Left lung (tissue), 10 donors: ENCODE measurements around the gene CPE. TPM values are rescaled to one million over a fixed set of nuclear protein-coding genes. Genes with fewer than 3 reads are reported as not detected.

Source experiments
- ATAC-seq: fragments of 200-7000 bp; cut with Tn5 transposase; one replicate; pipeline ENCODE4 v1.9.1; 2020; ENCODE audit warnings: moderate library complexity
- DNase-seq, 4 donors: peaks; one replicate each; pipeline ENCODE4 v3.0.0-alpha.2; 2013 to 2020
- H3K27ac ChIP-seq, 2 donors: fragments of 200-600 bp; sonication (generic) in 1 of 2; one replicate each; pipeline versions ENCODE4 v1.5.0 to v1.8.0; 2020 to 2021
- H3K27me3 ChIP-seq, 2 donors: fragments of 200-600 bp; sonication (generic) in 1 of 2; one replicate each; pipeline versions ENCODE4 v1.5.0 to v1.8.0; 2020 to 2021
- H3K36me3 ChIP-seq, 2 donors: fragments of 200-600 bp; sonication (generic) in 1 of 2; one replicate each; pipeline versions ENCODE4 v1.5.0 to v1.8.0; 2020 to 2021
- H3K4me1 ChIP-seq, 2 donors: fragments of 200-600 bp; one replicate each; pipeline ENCODE4 v1.8.0; 2021
- H3K4me3 ChIP-seq, 2 donors: fragments of 200-600 bp; sonication (generic) in 1 of 2; one replicate each; pipeline versions ENCODE4 v1.5.0 to v1.8.0; 2020 to 2021; ENCODE audit warnings: mild to moderate bottlenecking in 1 of 2
- H3K9me3 ChIP-seq, 2 donors: fragments of 200-600 bp; sonication (generic) in 1 of 2; one replicate each; pipeline versions ENCODE4 v1.5.0 to v1.8.0; 2020 to 2021
- intact Hi-C, 2 donors: fragments of 100-400 bp; cut with DNase I; formaldehyde crosslinking; loops; one replicate each; pipeline versions ENCODE4 v1.11.2 to v1.14.2; 2022
- polyA plus RNA-seq, 6 donors: library from polyadenylated mRNA; unstranded; fragments of 120-200 nt; gene quantifications; one replicate each; pipeline ENCODE4 v1.2.1, GENCODE V29; 2013; ENCODE audit not compliant: insufficient read length in 6 of 6
- total RNA-seq, 2 donors: library from RNA; stranded (reverse); fragmentation: NEBNext Ultra II Directional; extraction: Animal tissue kit (Norgen Biotek cat#: 25700); gene quantifications; one replicate each; pipeline ENCODE4 v1.2.1, GENCODE V29; 2021
- TF ChIP-seq, protein P1 (sequence below), 2 donors: fragments of 200-600 bp; sonication (generic) in 1 of 2; IDR thresholded peaks; one replicate each; pipeline versions ENCODE4 v1.5.0 to v1.8.0; 2021; ENCODE audit warnings: antibody characterized with exemption in 2 of 2
- donor health status: DM: no; HTN: yes; CAD: no.
- donor health status: DM: no; HTN: no; CAD: no.

CPE gene
- total and polyA plus RNA-seq, 8 donors: 24.5 to 222 (median 161) TPM

DNA sequence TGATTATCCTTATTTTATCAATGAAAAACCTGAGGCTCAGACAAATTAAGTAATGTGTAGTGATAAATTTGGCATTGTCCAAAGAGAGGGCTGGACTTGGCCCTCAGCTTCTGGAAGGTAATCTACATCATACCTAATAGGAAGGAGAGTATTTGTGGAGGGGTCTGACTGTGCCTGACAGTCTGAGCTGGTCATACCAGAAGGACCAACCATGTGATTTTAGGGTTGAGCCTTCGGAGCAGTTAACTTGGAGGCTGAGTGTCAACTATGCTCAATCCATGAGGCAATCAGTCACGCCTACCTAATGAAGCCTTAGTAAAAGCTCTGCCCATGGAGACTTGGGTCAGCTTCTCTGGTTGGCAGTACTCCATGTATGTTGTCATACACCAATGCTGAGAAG is 136.4 kb downstream of the CPE start:
- Histone ChIP-seq H3K4me3 (no peak overlapping the region), H3K4me1 (no peaks in the 10 kb centered on the region), H3K27ac (no peak overlapping the region), H3K9me3 (no peaks in the 10 kb centered on the region), H3K27me3 (no peaks in the 10 kb centered on the region), H3K36me3 (no peaks in the 10 kb centered on the region)
- TF ChIP-seq, protein P1, sequence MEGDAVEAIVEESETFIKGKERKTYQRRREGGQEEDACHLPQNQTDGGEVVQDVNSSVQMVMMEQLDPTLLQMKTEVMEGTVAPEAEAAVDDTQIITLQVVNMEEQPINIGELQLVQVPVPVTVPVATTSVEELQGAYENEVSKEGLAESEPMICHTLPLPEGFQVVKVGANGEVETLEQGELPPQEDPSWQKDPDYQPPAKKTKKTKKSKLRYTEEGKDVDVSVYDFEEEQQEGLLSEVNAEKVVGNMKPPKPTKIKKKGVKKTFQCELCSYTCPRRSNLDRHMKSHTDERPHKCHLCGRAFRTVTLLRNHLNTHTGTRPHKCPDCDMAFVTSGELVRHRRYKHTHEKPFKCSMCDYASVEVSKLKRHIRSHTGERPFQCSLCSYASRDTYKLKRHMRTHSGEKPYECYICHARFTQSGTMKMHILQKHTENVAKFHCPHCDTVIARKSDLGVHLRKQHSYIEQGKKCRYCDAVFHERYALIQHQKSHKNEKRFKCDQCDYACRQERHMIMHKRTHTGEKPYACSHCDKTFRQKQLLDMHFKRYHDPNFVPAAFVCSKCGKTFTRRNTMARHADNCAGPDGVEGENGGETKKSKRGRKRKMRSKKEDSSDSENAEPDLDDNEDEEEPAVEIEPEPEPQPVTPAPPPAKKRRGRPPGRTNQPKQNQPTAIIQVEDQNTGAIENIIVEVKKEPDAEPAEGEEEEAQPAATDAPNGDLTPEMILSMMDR (IDR thresholded peaks at IDR 0.05): no peak
- intact Hi-C loops: no loop called here
- DNase-seq (no peak), ATAC-seq (no peak)

DNA sequence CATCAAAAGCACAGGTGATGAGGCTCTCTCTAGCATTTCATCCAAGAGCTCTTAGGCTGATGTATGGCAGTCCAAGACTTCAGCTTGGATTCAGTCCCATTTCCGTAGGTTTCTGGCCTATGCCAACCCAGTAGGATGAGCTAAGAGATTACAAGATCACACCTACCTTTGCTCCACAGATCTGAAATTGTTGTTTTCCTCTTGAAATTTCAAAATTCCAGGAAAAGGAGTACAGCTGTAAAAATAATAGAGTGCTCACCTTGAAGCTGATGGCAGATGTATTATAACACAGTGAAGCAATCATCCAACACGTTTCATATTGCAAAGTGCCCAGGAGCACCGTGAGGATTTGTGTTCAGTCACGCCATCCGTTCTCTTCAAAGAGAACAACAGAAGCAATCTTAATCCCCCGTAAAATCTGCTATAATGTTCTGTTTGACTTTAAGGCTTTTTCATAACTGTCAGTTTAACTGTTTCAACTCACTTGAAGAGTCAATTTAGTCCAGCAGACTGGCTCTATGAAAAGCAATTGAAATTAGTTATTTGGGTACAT is 137.5 kb downstream of the CPE start:
- Histone ChIP-seq H3K4me1 (no peaks in the 10 kb centered on the region), H3K9me3 (no peaks in the 10 kb centered on the region), H3K36me3 (no peaks in the 10 kb centered on the region), H3K27ac (no peak overlapping the region), H3K4me3 (no peak overlapping the region), H3K27me3 (no peaks in the 10 kb centered on the region)
- DNase-seq (no peak), ATAC-seq (no peak)
- intact Hi-C loops: no loop called here
- TF ChIP-seq, protein P1 (IDR thresholded peaks at IDR 0.05): no peak

DNA sequence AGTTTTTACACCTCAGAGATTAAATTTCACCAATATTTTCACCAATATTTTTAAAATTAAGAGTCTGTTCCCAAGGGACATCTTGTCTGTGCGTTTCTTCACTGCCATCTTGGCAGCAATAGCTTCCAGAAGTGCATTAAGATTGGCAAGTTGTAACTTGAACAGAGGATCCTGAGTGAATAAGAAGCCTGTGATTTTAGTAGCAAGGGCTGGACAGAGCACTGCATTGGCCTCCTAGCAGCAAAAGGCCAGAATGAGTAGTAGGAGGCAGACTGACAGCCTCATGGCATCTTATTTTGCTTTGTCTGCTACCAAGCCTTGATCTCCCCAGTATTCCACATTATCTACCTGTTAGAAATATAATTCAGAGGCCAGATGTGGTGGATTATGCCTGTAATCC is 138.4 kb downstream of the CPE start:
- ATAC-seq (no peak), DNase-seq (no peak)
- Histone ChIP-seq H3K36me3 (no peaks in the 10 kb centered on the region), H3K27me3 (no peaks in the 10 kb centered on the region), H3K4me3 (no peak overlapping the region), H3K9me3 (no peaks in the 10 kb centered on the region), H3K27ac (no peak overlapping the region), H3K4me1 (no peaks in the 10 kb centered on the region)
- TF ChIP-seq, protein P1 (IDR thresholded peaks at IDR 0.05): no peak
- intact Hi-C loops: no loop called here

DNA sequence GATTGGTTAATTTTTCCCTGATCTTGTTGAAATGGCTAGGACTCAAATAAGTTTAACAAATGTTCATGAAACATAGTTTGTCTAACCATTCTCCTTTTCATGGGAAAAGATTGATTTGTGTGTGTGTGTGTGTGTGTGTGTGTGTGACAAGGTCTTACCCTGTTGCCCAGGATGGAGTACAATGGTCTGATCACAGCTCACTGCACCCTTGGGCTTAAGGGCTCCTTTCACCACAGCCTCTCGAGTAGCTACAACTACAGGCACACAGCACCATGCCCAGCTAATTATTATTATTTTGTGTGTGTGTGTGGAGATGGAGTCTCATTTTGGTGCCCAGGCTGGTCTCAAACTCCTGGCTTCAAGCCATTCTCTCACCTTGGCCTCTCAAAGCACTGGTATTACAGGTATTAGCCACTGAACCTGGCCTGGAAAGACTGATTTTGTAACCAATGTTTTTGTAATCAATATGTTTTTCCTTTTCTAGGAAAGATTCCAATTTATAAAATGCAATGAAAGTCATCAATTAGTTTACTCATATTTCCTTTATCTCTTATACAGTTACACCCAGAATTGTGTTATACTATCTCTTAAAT is 139.3 kb downstream of the CPE start:
- H3K27me3 ChIP-seq: no peaks in the 10 kb centered on the region
- no peaks in the 10 kb centered on the region for H3K9me3 ChIP-seq
- ATAC-seq (no peak), DNase-seq (no peak)
- TF ChIP-seq, protein P1 (IDR thresholded peaks at IDR 0.05): no peak
- no peak overlapping the region for H3K4me3 ChIP-seq
- intact Hi-C loops: no loop called here
- H3K36me3 ChIP-seq: no peaks in the 10 kb centered on the region
- H3K4me1 ChIP-seq: no peaks in the 10 kb centered on the region
- H3K27ac ChIP-seq: no peak overlapping the region

DNA sequence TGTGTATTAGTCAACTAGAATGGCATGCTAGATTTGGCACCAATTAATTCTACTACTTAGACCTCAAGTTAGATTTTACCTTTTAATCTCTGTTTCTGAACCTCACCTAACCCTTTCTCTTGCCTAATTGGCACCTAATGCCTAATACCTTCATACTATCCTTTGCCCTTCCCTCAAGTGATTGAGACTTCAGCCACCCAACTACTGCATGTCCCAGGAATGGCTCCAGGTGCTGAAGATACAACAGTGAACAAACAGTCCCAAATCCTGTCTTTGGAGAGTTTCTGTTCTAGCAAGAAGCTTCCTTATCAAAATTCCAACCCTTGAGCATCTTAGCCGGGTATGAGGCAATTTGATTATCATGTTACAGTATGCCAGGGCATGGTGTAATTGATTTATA is 139.9 kb downstream of the CPE start:
- Histone ChIP-seq H3K27me3 (no peaks in the 10 kb centered on the region), H3K4me1 (no peaks in the 10 kb centered on the region), H3K27ac (no peak overlapping the region), H3K9me3 (no peaks in the 10 kb centered on the region), H3K4me3 (no peak overlapping the region), H3K36me3 (no peaks in the 10 kb centered on the region)
- DNase-seq (no peak), ATAC-seq (no peak)
- intact Hi-C loops: no loop called here
- TF ChIP-seq, protein P1 (IDR thresholded peaks at IDR 0.05): no peak
